ENCODE results near the gene NKAIN2.
"Not testable (repeated sequence)": the region's sequence is repeated elsewhere in the genome, so short reads cannot be mapped to it uniquely, and the experiment has no call there.

NKAIN2 gene

DNA sequence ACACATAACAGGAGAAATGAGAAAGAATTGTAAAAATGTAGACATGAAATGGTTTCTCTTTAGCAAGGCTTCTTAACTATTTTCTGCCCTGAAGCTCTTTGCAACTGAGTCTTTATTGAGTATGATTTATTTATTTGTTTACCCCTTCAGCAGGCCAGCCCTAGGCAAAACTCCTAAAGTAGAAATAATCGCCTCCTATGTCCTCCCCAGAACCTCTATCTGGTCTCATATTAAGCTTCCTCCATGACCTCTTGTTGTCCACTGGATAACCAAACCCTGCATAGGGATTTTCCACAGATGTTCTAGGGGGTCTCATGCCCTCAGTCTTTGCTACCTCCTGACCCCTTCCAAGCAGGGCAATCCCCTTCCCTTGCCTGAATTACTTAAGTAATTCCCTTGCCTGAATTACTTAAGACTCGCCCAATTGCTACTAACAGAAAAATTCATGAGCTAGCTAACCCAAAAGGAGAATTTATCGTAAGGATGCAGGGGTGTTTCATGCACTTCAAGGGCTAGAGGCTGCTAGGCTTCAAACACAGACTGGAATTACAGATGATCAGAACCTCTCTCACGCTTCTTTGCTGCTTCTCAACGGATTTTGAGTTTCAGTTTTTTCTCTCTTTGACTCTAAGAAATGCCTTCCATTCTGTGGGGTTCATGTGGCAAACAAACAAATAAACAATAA lies 732.6 kb downstream of the NKAIN2 start:
- no peaks in the 10 kb centered on the region for H3K36me3 ChIP-seq (ENCODE audit: control insufficient read depth, low read depth, low read length)
- H3K9ac ChIP-seq (ENCODE audit: low read length) = no peak overlapping the region
- no peaks in the 10 kb centered on the region for H3K27me3 ChIP-seq (ENCODE audit: control insufficient read depth, insufficient read depth, low read length)
- H3K9me3 ChIP-seq (ENCODE audit: control insufficient read depth, low read depth, low read length) = no peaks in the 10 kb centered on the region
- H3K27ac ChIP-seq (ENCODE audit: low read length) = no peak overlapping the region
- peaks cover 8% of the 10 kb centered on the region for H3K4me1 ChIP-seq (ENCODE audit: control insufficient read depth, low read depth, low read length)
- H3K4me3 ChIP-seq (ENCODE audit: low read length) = no peak overlapping the region

- Histone ChIP-seq H3K36me3 (ENCODE audit: control insufficient read depth, low read depth, low read length) (no peaks in the 10 kb centered on the region), H3K4me3 (ENCODE audit: low read length) (no peak overlapping the region), H3K27ac (ENCODE audit: low read length) (no peak overlapping the region)
Observed at GRCh38 chr6:124536842-124537191, 733.2 kb downstream of the NKAIN2 start.

DNA sequence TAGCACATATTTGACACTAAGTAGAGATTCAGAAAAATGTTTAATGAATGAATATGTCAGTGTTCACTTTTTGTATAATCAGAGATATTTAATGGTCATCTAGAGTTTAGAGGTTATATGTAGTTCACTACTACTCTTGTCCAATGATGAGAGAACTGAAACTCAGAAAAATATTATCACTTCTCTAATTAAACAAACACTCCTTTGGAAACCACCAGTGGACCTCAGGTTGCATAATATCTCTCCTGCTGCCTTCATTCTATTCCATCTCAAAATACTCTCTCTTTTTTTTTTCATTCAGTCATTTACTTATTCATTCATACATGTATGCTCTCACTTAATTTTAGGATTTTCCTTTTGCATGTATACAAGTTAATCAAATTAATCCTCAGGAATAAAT lies 735.4 kb downstream of the NKAIN2 start:
- no peak overlapping the region for H3K27ac ChIP-seq (ENCODE audit: low read length)
- H3K9ac ChIP-seq (ENCODE audit: low read length) = no peak overlapping the region
- no peaks in the 10 kb centered on the region for H3K9me3 ChIP-seq (ENCODE audit: control insufficient read depth, low read depth, low read length)
- H3K36me3 ChIP-seq (ENCODE audit: control insufficient read depth, low read depth, low read length) = no peaks in the 10 kb centered on the region
- no peak overlapping the region for H3K4me3 ChIP-seq (ENCODE audit: low read length)
- H3K27me3 ChIP-seq (ENCODE audit: control insufficient read depth, insufficient read depth, low read length) = no peaks in the 10 kb centered on the region
- H3K4me1 ChIP-seq (ENCODE audit: control insufficient read depth, low read depth, low read length) = peaks cover 8% of the 10 kb centered on the region

More at GRCh38 chr6:124536842-124537191, 733.2 kb downstream of the NKAIN2 start:
- Histone ChIP-seq H3K27me3 (ENCODE audit: control insufficient read depth, insufficient read depth, low read length) (no peaks in the 10 kb centered on the region), H3K9ac (ENCODE audit: low read length) (no peak overlapping the region), H3K4me1 (ENCODE audit: control insufficient read depth, low read depth, low read length) (peaks cover 8% of the 10 kb centered on the region), H3K9me3 (ENCODE audit: control insufficient read depth, low read depth, low read length) (no peaks in the 10 kb centered on the region)

GRCh38 chr6:124541573-124541972 lies 737.9 kb downstream of the NKAIN2 start:
- H3K4me1 ChIP-seq (ENCODE audit: control insufficient read depth, low read depth, low read length) = peaks cover 2% of the 10 kb centered on the region
- no peak overlapping the region for H3K9ac ChIP-seq (ENCODE audit: low read length)
- H3K36me3 ChIP-seq (ENCODE audit: control insufficient read depth, low read depth, low read length) = no peaks in the 10 kb centered on the region
- H3K4me3 ChIP-seq (ENCODE audit: low read length) = no peak overlapping the region
- H3K27me3 ChIP-seq (ENCODE audit: control insufficient read depth, insufficient read depth, low read length) = no peaks in the 10 kb centered on the region
- H3K9me3 ChIP-seq (ENCODE audit: control insufficient read depth, low read depth, low read length) = no peaks in the 10 kb centered on the region
- H3K27ac ChIP-seq (ENCODE audit: low read length) = no peak overlapping the region

- no peaks in the 10 kb centered on the region for H3K9me3 ChIP-seq (ENCODE audit: control insufficient read depth, low read depth, low read length)
- no peaks in the 10 kb centered on the region for H3K4me1 ChIP-seq (ENCODE audit: control insufficient read depth, low read depth, low read length)
- no peaks in the 10 kb centered on the region for H3K27me3 ChIP-seq (ENCODE audit: control insufficient read depth, insufficient read depth, low read length)
- no peak overlapping the region for H3K4me3 ChIP-seq (ENCODE audit: low read length)
- no peak overlapping the region for H3K27ac ChIP-seq (ENCODE audit: low read length)
- H3K36me3 ChIP-seq (ENCODE audit: control insufficient read depth, low read depth, low read length) = no peaks in the 10 kb centered on the region
- no peak overlapping the region for H3K9ac ChIP-seq (ENCODE audit: low read length)
Observed at GRCh38 chr6:124546601-124547000, 742.9 kb downstream of the NKAIN2 start.

DNA sequence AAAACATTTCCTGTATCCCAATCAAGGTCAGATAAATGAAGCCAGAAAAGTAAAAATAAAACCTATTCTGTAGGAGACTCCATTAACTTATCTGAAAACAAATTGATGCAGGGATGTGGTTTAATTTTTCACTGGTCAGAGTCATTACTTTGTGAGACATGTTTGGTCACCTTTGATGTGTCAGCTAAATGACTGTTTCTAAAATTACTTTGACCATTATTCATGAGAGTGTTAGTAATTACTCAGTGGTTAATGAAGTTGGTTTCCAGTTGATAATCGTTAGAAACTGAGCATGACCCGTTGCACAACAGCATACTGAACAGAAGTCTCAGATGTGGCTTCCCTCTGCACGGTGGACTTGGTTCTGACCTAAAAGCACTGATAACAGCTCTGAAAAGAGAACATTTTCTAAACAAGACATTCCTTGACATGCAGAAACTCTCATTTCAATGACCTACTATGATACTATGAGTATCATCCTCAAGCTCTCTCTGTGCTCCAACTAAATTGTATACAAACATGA lies 748.1 kb downstream of the NKAIN2 start:
- Histone ChIP-seq H3K9me3 (ENCODE audit: control insufficient read depth, low read depth, low read length) (no peaks in the 10 kb centered on the region), H3K27ac (ENCODE audit: low read length) (no peak overlapping the region), H3K4me3 (ENCODE audit: low read length) (no peak overlapping the region), H3K9ac (ENCODE audit: low read length) (no peak overlapping the region), H3K27me3 (ENCODE audit: control insufficient read depth, insufficient read depth, low read length) (no peaks in the 10 kb centered on the region), H3K4me1 (ENCODE audit: control insufficient read depth, low read depth, low read length) (no peaks in the 10 kb centered on the region), H3K36me3 (ENCODE audit: control insufficient read depth, low read depth, low read length) (no peaks in the 10 kb centered on the region)

DNA sequence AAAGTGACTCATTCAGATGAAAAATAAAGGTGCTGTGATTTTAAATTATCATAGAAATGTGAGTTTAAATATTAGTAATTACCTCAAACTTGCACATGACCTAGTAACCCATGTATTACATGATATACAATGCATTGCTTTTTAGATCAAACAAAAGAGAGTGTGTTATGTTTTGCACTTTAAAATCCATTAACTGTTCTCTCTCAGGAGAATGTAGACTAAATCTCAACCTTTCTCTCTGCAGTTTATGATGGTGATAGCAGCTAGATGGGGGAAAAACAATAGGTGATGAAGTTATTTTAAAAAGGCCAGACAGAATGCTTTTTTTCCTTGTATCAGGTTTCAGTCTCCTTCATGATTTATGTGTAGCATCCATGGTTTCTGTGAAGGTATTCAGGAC lies 754.2 kb downstream of the NKAIN2 start:
- no peak overlapping the region for H3K27ac ChIP-seq (ENCODE audit: low read length)
- no peak overlapping the region for H3K4me3 ChIP-seq (ENCODE audit: low read length)
- H3K9ac ChIP-seq (ENCODE audit: low read length) = no peak overlapping the region
- H3K4me1 ChIP-seq (ENCODE audit: control insufficient read depth, low read depth, low read length) = peaks cover 8% of the 10 kb centered on the region
- no peaks in the 10 kb centered on the region for H3K27me3 ChIP-seq (ENCODE audit: control insufficient read depth, insufficient read depth, low read length)
- no peaks in the 10 kb centered on the region for H3K9me3 ChIP-seq (ENCODE audit: control insufficient read depth, low read depth, low read length)
- H3K36me3 ChIP-seq (ENCODE audit: control insufficient read depth, low read depth, low read length) = no peaks in the 10 kb centered on the region

GRCh38 chr6:124560078-124560477 lies 756.4 kb downstream of the NKAIN2 start:
- not testable (repeated sequence) for H3K9me3 ChIP-seq (ENCODE audit: control insufficient read depth, low read depth, low read length); H3K27ac ChIP-seq (ENCODE audit: low read length); H3K4me1 ChIP-seq (ENCODE audit: control insufficient read depth, low read depth, low read length); H3K36me3 ChIP-seq (ENCODE audit: control insufficient read depth, low read depth, low read length); H3K27me3 ChIP-seq (ENCODE audit: control insufficient read depth, insufficient read depth, low read length); H3K4me3 ChIP-seq (ENCODE audit: low read length); H3K9ac ChIP-seq (ENCODE audit: low read length)

DNA sequence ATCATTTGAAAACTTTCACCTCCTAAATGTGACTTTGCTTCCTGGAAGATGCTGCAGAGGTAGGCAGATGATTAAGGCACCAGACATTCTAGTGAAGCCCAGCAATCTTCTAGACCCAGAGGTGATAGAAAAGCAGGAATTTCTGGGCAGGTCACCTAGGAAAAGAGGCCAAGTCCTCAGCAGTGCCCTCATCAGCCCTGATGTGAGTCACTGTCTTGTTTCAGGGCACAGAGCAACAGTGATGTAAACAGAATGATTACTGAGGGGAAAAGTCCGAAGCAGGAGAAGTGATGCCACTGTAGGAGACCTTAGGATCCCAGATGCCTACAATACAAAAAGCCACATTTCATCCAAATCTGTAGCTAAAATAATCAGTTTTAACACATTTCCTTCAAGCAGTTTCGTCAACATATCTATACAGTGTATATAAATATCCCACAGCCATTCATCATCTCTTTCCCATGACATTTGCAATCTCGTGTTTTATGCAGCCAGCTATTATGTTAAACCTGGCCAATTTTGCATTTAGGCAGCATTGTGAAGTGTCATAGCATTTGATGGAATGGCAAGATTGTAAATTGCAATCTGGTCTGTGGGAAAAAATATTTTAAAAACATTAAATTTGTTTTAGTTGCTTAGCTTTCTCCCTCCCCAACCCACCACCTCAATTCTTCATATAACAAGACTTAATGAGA lies 757.4 kb downstream of the NKAIN2 start:
- Histone ChIP-seq H3K27ac (ENCODE audit: low read length) (no peak overlapping the region), H3K9me3 (ENCODE audit: control insufficient read depth, low read depth, low read length) (no peaks in the 10 kb centered on the region), H3K36me3 (ENCODE audit: control insufficient read depth, low read depth, low read length) (no peaks in the 10 kb centered on the region), H3K27me3 (ENCODE audit: control insufficient read depth, insufficient read depth, low read length) (no peaks in the 10 kb centered on the region), H3K4me3 (ENCODE audit: low read length) (no peak overlapping the region), H3K9ac (ENCODE audit: low read length) (no peak overlapping the region), H3K4me1 (ENCODE audit: control insufficient read depth, low read depth, low read length) (peaks cover 8% of the 10 kb centered on the region)

DNA sequence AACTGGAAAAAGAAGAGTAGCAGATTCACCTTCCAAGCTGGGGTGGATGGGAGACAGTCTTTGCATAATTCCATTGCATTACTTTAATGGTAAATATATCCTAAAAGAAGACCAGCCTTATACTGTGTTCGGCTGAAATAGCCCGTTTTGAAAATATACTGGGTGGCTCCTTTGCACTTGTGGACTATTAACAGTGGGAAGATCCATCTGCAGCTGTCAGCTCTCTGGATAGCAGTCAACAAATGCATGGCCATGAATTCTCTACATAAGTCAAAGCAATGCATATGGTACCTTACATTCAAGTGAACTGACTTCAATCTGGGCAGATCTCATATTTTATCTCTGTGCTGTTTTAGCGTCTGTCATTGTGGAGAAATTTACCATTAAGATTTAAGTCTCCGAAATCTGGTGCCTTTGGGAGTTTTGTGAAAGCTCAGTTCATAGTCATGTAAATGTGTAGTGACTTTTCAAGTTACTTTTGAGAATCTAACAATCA lies 758.0 kb downstream of the NKAIN2 start:
- Histone ChIP-seq H3K9me3 (ENCODE audit: control insufficient read depth, low read depth, low read length) (no peaks in the 10 kb centered on the region), H3K36me3 (ENCODE audit: control insufficient read depth, low read depth, low read length) (no peaks in the 10 kb centered on the region), H3K27ac (ENCODE audit: low read length) (no peak overlapping the region), H3K27me3 (ENCODE audit: control insufficient read depth, insufficient read depth, low read length) (no peaks in the 10 kb centered on the region), H3K9ac (ENCODE audit: low read length) (no peak overlapping the region), H3K4me1 (ENCODE audit: control insufficient read depth, low read depth, low read length) (peaks cover 8% of the 10 kb centered on the region), H3K4me3 (ENCODE audit: low read length) (no peak overlapping the region)

DNA sequence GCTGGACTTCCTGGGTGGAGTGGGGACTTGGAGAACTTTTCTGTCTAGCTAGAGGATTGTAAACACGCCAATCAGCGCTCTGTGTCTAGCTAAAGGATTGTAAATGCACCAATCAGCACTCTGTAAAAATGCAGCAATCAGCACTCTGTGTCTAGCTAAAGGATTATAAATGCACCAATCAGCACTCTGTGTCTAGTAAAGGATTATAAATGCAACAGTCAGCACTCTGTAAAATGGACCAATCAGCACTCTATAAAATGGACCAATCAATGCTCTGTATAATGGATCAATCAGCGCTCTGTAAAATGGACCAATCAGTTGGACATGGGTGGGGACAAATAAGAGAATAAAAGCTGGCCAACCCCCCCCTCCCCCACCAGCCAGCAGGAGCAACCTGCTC lies 760.5 kb downstream of the NKAIN2 start:
- H3K4me1 ChIP-seq (ENCODE audit: control insufficient read depth, low read depth, low read length) = not testable (repeated sequence)

GRCh38 chr6:124567401-124567800 lies 763.7 kb downstream of the NKAIN2 start:
- H3K4me1 ChIP-seq (ENCODE audit: control insufficient read depth, low read depth, low read length) = no peaks in the 10 kb centered on the region
- no peaks in the 10 kb centered on the region for H3K9me3 ChIP-seq (ENCODE audit: control insufficient read depth, low read depth, low read length)
- H3K9ac ChIP-seq (ENCODE audit: low read length) = no peak overlapping the region
- no peak overlapping the region for H3K27ac ChIP-seq (ENCODE audit: low read length)
- no peaks in the 10 kb centered on the region for H3K27me3 ChIP-seq (ENCODE audit: control insufficient read depth, insufficient read depth, low read length)
- no peaks in the 10 kb centered on the region for H3K36me3 ChIP-seq (ENCODE audit: control insufficient read depth, low read depth, low read length)
- H3K4me3 ChIP-seq (ENCODE audit: low read length) = no peak overlapping the region

More for the DNA sequence above, 760.5 kb downstream of the NKAIN2 start:
- not testable (repeated sequence) for H3K9me3 ChIP-seq (ENCODE audit: control insufficient read depth, low read depth, low read length); H3K36me3 ChIP-seq (ENCODE audit: control insufficient read depth, low read depth, low read length); H3K4me3 ChIP-seq (ENCODE audit: low read length); H3K27ac ChIP-seq (ENCODE audit: low read length); H3K27me3 ChIP-seq (ENCODE audit: control insufficient read depth, insufficient read depth, low read length); H3K9ac ChIP-seq (ENCODE audit: low read length)
